HL-60 (cell line): ENCODE measurements around the gene DPF3.

Experiments used
- DNase-seq, 2 experiments: peaks; one replicate each; pipeline ENCODE4 v3.0.0-alpha.2; 2010 to 2020; ENCODE audit warnings: low read depth in 1 of 2, low spot score in 1 of 2
- H3K27ac ChIP-seq: fragments of 250-450 bp; sonication (Bioruptor Pico); replicated peaks from 2 replicates; pipeline ENCODE4 v1.5.1; 2020; ENCODE audit warnings: mild to moderate bottlenecking, moderate library complexity
- H3K27me3 ChIP-seq: fragments of 250-450 bp; sonication (Bioruptor Pico); 2 replicates; pipeline ENCODE4 v1.5.1; 2021; ENCODE audit warnings: mild to moderate bottlenecking, moderate library complexity; ENCODE audit not compliant: insufficient read depth, poor library complexity, severe bottlenecking
- H3K4me3 ChIP-seq: replicated peaks from 2 replicates; pipeline ENCODE4 v1.5.1; 2011; ENCODE audit warnings: mild to moderate bottlenecking, control low read depth, low read length; ENCODE audit not compliant: insufficient read depth
- GABPA ChIP-seq: IDR thresholded peaks from 2 replicates; pipeline ENCODE4 v1.6.1; 2012; ENCODE audit warnings: low read depth
- POLR2AphosphoS5 ChIP-seq: IDR thresholded peaks from 2 replicates; pipeline ENCODE4 v1.6.1; 2012; ENCODE audit warnings: low read depth
- SPI1 ChIP-seq: IDR thresholded peaks from 2 replicates; pipeline ENCODE4 v1.6.1; 2012; ENCODE audit warnings: low read depth, mild to moderate bottlenecking, borderline replicate concordance
- TF ChIP-seq, protein P1 (sequence below): IDR thresholded peaks from one replicate; pipeline ENCODE4 v1.5.1; 2011; ENCODE audit warnings: low read length, control low read depth, inconsistent platforms; ENCODE audit not compliant: insufficient read depth
- TF ChIP-seq, protein P2 (sequence below): IDR thresholded peaks from 2 replicates; pipeline ENCODE4 v1.6.1; 2012; ENCODE audit warnings: low read depth; ENCODE audit not compliant: insufficient replicate concordance

The DPF3 gene

DNA sequence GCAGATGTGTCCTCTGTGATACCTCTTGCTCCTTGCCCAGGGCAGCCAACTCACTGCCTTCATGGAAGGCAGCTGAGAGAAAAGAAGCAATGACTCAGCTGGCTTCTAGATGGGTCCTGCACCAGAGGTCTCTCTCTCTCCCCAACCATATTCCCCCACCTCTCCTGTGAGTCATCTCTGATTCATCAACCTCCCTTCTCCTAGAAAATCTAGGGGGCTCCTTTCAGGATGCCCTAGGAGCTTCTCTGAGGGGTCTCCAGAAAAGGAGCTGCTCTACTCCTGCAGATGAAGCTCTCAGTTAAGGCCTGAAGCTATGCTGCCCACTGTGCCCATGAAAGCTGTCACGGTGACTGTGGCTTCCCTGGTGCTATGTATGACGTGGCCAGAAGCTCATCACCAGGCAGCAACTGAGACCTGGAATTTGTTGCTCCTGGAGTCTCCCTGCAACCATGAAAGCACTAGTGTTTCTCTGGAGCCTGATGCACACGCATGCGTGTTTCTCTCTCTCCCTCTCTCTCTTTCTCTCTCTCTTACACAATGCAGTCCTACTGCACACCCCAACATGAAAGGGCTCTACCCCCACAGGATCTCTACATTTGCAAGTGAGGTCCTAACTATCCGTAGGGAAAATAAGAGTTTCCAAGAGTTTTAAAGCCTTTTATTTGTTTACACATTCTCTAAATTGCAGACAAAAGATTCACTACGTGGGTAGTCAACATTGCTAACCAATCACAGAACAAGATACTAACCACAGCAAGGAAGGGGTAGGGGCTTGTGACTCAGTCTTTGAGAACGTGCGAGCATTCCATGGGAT, 285.3 kb downstream of the DPF3 start:
- H3K4me3 ChIP-seq = no peak overlapping the region
- H3K27me3 ChIP-seq = no peaks in the 10 kb centered on the region
- no peak overlapping the region for H3K27ac ChIP-seq
- TF ChIP-seq, protein P1, sequence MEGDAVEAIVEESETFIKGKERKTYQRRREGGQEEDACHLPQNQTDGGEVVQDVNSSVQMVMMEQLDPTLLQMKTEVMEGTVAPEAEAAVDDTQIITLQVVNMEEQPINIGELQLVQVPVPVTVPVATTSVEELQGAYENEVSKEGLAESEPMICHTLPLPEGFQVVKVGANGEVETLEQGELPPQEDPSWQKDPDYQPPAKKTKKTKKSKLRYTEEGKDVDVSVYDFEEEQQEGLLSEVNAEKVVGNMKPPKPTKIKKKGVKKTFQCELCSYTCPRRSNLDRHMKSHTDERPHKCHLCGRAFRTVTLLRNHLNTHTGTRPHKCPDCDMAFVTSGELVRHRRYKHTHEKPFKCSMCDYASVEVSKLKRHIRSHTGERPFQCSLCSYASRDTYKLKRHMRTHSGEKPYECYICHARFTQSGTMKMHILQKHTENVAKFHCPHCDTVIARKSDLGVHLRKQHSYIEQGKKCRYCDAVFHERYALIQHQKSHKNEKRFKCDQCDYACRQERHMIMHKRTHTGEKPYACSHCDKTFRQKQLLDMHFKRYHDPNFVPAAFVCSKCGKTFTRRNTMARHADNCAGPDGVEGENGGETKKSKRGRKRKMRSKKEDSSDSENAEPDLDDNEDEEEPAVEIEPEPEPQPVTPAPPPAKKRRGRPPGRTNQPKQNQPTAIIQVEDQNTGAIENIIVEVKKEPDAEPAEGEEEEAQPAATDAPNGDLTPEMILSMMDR = no peak
- TF ChIP-seq GABPA (no peak), SPI1 (no peak), POLR2AphosphoS5 (no peak)
- TF ChIP-seq, protein P2, sequence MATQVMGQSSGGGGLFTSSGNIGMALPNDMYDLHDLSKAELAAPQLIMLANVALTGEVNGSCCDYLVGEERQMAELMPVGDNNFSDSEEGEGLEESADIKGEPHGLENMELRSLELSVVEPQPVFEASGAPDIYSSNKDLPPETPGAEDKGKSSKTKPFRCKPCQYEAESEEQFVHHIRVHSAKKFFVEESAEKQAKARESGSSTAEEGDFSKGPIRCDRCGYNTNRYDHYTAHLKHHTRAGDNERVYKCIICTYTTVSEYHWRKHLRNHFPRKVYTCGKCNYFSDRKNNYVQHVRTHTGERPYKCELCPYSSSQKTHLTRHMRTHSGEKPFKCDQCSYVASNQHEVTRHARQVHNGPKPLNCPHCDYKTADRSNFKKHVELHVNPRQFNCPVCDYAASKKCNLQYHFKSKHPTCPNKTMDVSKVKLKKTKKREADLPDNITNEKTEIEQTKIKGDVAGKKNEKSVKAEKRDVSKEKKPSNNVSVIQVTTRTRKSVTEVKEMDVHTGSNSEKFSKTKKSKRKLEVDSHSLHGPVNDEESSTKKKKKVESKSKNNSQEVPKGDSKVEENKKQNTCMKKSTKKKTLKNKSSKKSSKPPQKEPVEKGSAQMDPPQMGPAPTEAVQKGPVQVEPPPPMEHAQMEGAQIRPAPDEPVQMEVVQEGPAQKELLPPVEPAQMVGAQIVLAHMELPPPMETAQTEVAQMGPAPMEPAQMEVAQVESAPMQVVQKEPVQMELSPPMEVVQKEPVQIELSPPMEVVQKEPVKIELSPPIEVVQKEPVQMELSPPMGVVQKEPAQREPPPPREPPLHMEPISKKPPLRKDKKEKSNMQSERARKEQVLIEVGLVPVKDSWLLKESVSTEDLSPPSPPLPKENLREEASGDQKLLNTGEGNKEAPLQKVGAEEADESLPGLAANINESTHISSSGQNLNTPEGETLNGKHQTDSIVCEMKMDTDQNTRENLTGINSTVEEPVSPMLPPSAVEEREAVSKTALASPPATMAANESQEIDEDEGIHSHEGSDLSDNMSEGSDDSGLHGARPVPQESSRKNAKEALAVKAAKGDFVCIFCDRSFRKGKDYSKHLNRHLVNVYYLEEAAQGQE = no peak
- no peak for DNase-seq

DNA sequence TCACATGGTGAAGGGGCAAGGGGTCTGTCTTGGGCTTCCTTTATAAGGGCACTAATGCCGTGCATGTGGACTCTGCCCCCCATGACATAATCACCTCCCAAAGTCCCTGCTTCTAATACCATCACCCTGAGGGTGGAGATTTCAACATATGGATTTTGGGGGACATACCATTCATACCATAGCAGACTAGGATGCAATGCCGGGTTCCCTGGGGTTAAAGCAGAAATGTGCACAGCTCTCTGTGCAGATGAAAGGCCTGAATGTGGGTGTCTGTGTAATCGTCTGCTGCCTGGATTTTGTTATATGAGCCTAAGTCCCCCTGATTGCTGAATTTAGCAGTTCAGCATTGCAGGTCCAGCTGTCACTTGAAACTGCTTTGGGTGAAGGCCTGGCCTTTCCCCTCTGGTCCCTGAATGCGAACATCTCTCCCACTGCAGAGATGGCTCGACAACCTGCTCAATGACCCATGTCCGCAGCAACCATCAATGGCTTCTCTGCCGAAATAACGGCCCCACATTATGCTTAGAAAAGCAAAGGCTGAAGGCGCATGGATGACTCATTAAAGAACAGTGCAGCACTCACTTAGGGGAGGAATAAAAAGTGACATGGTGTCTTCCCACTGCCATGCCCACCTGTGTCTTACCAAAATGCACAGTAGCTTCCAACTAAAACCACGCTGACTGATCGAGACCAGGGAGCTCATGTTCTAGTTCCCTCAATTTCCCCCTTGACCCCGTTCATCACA, 286.3 kb downstream of the DPF3 start:
- H3K27me3 ChIP-seq = no peaks in the 10 kb centered on the region
- no peak overlapping the region for H3K4me3 ChIP-seq
- no peak overlapping the region for H3K27ac ChIP-seq
- DNase-seq = no peak
- TF ChIP-seq, protein P1 = no peak
- TF ChIP-seq GABPA = no peak
- no peak for TF ChIP-seq SPI1
- TF ChIP-seq, protein P2 = no peak
- no peak for TF ChIP-seq POLR2AphosphoS5

DNA sequence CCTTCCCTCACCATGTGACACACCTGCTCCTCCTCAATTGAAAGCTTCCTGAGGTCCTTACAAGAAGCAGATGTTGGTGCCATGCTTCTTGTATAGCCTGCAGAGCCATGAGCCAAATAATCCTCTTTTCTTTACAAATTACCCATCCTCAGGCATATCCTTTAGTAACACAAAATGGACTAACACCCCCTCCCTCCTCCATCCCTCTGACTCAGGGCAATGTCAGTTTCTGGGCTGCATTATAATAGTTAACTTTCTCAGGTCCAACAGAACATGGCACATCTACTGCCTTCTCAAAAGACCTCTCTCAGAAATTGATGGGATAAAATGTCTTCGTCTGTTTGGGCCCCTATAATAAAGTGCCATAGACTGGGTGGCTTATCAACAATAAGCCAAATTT, 287.0 kb downstream of the DPF3 start:
- Histone ChIP-seq H3K27me3 (no peaks in the 10 kb centered on the region), H3K4me3 (no peak overlapping the region), H3K27ac (no peak overlapping the region)
- DNase-seq = no peak
- TF ChIP-seq, protein P2 = no peak
- TF ChIP-seq, protein P1 = no peak
- TF ChIP-seq SPI1 (no peak), GABPA (no peak), POLR2AphosphoS5 (no peak)
